Measurements from ENCODE around the gene FXYD7.

Gene FXYD7

GRCh38 chr19:35136977-35137702 is 5.9 kb upstream of the FXYD7 start:
- TF ChIP-seq CTCF (conservative IDR thresholded peaks at IDR 0.05) (no peak), ZFX (IDR thresholded peaks at IDR 0.05) (no peak)
- no peak overlapping the region for H3K27ac ChIP-seq

- H3K27ac ChIP-seq = no peak within 1 kb of the TSS
- TF ChIP-seq ZFX (IDR thresholded peaks at IDR 0.05) (no peak), CTCF (conservative IDR thresholded peaks at IDR 0.05) (no peak)
Observed at GRCh38 chr19:35138305-35138892, 4.7 kb upstream of the FXYD7 start, which contains the start of gene FXYD1. FXYD1 (plus strand) TSS chr19:35138824; CDS start chr19:35140080, 1,256 bp downstream.

GRCh38 chr19:35140207-35140961 is 2.7 kb upstream of the FXYD7 start:
- TF ChIP-seq CTCF (conservative IDR thresholded peaks at IDR 0.05) = no peak
- no peak for TF ChIP-seq ZFX (IDR thresholded peaks at IDR 0.05)
- no peak overlapping the region for H3K27ac ChIP-seq

DNA sequence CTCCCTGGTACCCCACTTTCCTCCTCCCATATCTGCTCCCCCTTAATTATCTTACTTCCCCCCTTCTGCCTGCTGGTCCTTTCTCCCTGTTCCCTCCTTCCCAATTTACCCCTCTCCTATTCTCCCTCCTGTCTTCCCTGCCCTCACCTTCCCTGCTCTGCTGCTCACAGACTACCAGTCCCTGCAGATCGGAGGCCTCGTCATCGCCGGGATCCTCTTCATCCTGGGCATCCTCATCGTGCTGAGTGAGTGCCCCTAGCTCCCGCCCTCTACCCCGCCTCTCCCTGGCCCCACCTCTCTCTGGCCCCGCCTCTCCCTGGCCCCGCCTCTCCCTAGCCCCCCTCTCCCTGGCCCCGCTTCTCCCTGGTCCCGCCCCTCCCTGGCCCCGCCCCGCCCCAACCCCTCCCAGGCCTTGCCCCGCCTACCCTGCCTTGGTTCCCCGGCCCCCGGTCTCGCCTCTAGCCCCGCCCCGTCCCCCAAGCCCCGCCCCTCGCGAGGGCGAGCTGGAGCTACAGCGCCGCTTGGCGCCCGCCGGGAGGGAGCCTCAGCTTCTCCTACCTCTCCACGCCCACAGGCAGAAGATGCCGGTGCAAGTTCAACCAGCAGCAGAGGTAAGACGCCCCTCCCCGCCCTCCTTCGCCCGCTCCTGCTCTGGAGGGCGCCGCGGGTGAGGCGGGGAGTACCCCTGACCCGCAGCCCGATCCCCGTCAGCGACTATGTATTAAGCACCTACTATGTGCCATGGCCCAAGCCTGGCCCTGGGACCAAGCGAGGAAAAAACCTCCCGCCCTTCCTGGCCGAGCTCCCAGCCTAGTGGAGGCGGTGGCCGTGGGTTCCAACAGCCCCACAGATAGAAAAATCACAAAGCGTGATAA is 1.9 kb upstream of the FXYD7 start:
- no peak overlapping the region for H3K27ac ChIP-seq
- no peak for TF ChIP-seq ZFX (IDR thresholded peaks at IDR 0.05)
- TF ChIP-seq CTCF (conservative IDR thresholded peaks at IDR 0.05) = peak; percentile 87

- H3K27ac ChIP-seq = no peak overlapping the region
- TF ChIP-seq CTCF (conservative IDR thresholded peaks at IDR 0.05) (no peak), ZFX (IDR thresholded peaks at IDR 0.05) (no peak)
Observed at GRCh38 chr19:35141837-35142605, 1.0 kb upstream of the FXYD7 start.

- H3K27ac ChIP-seq = no peak overlapping the region
- peak; percentile 83 for TF ChIP-seq CTCF (conservative IDR thresholded peaks at IDR 0.05)
- TF ChIP-seq ZFX (IDR thresholded peaks at IDR 0.05) = no peak
Observed at GRCh38 chr19:35142606-35143230, 337 bp upstream of the FXYD7 start.

Measured in C4-2B (cell line).